ENCODE data around the gene FN1.
A peak's percentile ranks its signal among the peaks of the same experiment; 100 is the strongest.

Gene FN1

DNA sequence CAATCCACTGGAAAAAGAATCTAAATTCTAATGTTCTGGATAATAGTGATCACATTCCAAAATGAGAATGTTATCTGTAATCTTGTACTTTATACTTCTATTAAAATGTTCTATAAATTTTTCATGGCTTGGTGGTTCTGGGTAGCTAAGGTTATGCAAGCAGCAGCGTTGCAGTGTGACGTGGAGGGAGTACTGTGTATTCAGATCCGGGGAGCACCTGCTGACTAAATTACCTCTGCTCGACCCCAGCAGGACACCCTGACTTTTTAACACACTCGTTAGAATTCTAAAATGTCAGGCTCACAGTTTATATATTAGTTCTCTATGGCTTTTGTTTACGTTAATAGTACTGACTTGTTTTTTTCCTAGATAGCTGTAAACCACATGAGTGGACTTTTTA is 111.1 kb downstream of the FN1 start:
- DNase-seq: no peak

DNA sequence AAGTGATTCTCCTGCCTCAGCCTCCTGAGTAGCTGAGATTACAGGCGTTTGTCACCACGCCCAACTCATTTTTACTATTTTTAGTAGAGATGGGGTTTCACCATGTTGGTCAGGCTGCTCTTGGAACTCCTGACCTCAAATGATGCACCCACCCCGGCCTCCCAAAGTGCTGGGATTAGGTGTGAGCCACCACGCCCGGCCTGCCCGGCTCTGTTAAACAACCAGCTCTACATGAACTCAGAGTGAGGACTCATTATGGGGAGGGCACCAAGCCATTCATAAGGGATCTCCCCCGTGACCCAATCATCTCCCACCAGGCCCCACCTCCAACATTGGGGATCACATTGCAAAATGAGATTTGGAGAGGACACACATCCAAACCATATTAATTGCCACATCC is 115.2 kb downstream of the FN1 start:
- no peak for DNase-seq

GRCh38 chr2:215320102-215320501 is 115.8 kb downstream of the FN1 start:
- no peak for DNase-seq

DNA sequence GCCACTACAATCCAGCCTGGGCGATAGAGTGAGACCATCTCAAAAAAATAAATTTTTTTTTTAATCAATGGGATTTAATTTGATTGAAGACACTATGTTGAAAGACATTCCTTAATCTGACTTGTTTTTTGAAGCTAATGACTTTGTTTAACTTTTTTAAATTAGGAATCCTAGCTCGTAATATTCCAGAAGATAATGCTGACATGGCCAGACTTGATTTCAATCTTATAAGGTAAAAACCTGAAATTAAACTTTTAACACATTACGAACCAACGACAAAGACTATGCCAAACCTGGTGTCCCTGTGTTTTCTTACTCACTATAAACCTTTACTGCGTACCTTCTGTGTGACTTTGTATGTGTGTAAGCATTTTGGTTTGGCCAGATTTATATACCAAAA is 116.4 kb downstream of the FN1 start:
- DNase-seq: no peak

DNA sequence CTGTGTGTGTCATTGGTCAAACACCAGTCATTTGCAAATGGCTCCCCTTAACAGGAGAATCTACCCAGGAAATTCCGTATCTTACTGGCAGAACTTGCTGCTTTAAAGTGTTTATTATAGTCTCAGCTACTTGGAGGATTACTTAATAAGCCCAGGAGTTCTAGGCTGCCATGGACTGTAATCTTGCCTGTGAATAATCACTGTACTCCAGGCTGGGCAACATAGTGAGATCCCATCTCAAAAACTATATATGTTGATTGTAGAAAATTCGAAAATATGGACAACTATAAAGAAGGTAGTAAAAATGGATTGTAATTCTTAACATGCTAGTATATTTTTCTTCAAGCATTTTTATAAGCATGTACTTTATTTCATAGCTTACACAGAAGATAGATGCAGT is 119.5 kb downstream of the FN1 start:
- no peak for DNase-seq

DNA sequence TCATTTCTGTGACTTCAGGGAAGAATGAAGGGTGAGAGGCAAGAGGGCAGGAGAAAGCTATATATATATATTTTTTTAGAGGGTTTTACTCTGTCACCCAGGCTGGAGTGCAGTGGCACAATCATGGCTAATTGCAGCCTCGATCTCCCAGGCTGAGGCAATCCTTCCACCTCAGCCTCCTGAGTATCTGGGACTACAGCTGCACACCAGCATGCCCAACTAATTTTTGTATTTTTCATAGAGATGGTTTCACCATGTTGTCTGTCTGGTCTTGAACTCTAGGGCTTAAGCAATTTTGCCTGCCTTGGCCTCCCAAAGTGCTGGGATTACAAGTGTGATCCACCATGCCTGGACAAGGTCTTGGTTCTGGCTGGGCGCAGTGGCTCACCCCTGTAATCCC is 120.6 kb downstream of the FN1 start:
- DNase-seq: no peak

GRCh38 chr2:215314896-215315295 is 121.0 kb downstream of the FN1 start:
- no peak for DNase-seq

GRCh38 chr2:215313255-215313613 is 122.6 kb downstream of the FN1 start:
- no peak for DNase-seq

- DNase-seq: peak; percentile 73 to 95 (median 84)
Measured at GRCh38 chr2:215311625-215312396, 124.1 kb downstream of the FN1 start, which contains the start of gene ATIC. Gene ATIC (plus strand): TSS chr2:215312059. CDS start chr2:215312143, 84 bp downstream.

- peak in 1 of 5 experiments; percentile 56 for DNase-seq
Measured at GRCh38 chr2:215311259-215311624, 124.6 kb downstream of the FN1 start.

Measured in T-helper 2 cell (primary cell).